Measurements from ENCODE around the gene PRDX1. TPM values are rescaled to one million over a fixed set of nuclear protein-coding genes. Genes with fewer than 3 reads are reported as not detected.
"Not testable (repeated sequence)": the region's sequence is repeated elsewhere in the genome, so short reads cannot be mapped to it uniquely, and the experiment has no call there.

PRDX1 gene
- polyA plus RNA-seq, 3 donors = 116 to 362 (median 294) TPM

DNA sequence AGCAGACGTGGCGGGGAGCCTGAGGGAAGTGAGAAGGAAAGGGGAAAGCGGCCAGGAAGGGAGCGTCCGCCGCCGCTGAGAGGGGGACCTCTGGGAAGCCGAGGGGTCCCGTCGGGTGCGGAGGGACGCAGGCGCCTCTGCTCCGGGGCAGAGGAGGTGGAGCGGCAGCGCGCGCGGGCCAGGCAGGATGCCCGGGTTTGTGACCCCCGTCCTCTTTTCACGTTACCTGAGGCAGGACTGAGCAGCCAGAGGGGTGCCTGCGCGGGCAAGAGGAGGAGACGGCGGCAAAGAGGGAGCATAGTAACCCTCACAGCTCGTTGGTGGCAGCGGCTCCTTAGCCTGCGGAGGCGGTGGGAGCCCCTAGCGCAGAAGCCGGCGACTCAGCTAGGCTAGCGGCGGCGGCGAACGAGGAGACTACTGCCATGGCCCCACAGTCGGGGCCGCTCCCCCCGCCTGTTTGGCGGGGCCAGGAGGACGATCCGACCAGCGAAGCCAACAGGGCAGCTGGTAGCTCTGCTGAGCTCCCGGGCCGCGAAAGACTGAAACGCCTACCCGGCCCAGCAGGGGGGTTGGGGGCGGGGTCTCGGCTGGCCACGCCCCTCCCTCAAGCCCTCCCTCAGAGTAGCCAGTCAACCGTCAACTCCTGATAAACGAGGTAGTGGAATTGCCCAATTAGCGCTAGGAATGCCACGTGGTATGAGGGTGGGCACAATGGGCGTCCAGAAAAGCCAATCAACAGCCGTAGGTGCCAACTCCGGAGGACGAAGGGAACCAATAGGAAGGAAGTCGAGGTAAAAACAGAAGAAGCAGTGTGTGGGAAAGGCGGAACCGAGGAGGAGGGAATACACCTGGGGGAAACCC lies 30.8 kb downstream of the PRDX1 start, which contains the start of gene TESK2:
TESK2 (minus strand) TSS at position 538 of the 861 bp plus-strand sequence. CDS start 33,378 bp downstream, outside the sequence.
- Histone ChIP-seq H4K20me1 (ENCODE audit: insufficient read depth, low read length) (no peaks in the 10 kb centered on the region), H3K79me2 (ENCODE audit: insufficient read depth, low read length) (peaks cover 7% of the 10 kb centered on the region), H3K4me2 (replicated peaks; ENCODE audit: extremely low read depth, low read length, poor library complexity, severe bottlenecking) (peak within 1 kb of the TSS; percentile 100), H2AFZ (ENCODE audit: insufficient read depth, low read depth, low read length, poor library complexity, severe bottlenecking) (peak within 1 kb of the TSS; percentile 99), H3K36me3 (replicated peaks in 1 of 2; ENCODE audit: control insufficient read depth in 1 of 2, insufficient read depth in 2 of 2, low read length in 2 of 2) (no peaks in the 10 kb centered on the region), H3K4me1 (ENCODE audit: control insufficient read depth in 1 of 2, insufficient read depth in 2 of 2, low read length in 2 of 2) (peaks cover 23 to 28% of the 10 kb centered on the region in 2 donors), H3K4me3 (replicated peaks in 1 of 3; ENCODE audit: low read depth in 2 of 3, low read length in 3 of 3) (peak within 1 kb of the TSS; percentile 72 to 99 (median 97)), H3K27ac (ENCODE audit: low read depth in 1 of 2, low read length in 2 of 2) (peak within 1 kb of the TSS; percentile 52 to 76), H3K9ac (ENCODE audit: insufficient read depth, low read length, poor library complexity, severe bottlenecking) (peak within 1 kb of the TSS; percentile 82), H3K9me3 (replicated peaks in 1 of 2; ENCODE audit: control insufficient read depth in 1 of 2, insufficient read depth in 1 of 2, low read length in 2 of 2) (no peaks in the 10 kb centered on the region), H3K27me3 (ENCODE audit: control insufficient read depth in 2 of 2, insufficient read depth in 2 of 2, low read length in 2 of 2) (no peaks in the 10 kb centered on the region)
- H3K4me1 Mint-ChIP-seq = peaks cover 5% of the 10 kb centered on the region
- H3K27me3 Mint-ChIP-seq (ENCODE audit: low read depth in 3 of 3) = peaks cover 0 to 3% (median 3%) of the 10 kb centered on the region in 3 donors
- H3K27ac Mint-ChIP-seq = peak within 1 kb of the TSS in 1 of 7 donors; percentile 21
- no peaks in the 10 kb centered on the region for H3K9me3 Mint-ChIP-seq
- peak; percentile 99 to 100 (median 99) for DNase-seq
- intact Hi-C loops (cut with micrococcal nuclease) = loop anchor here in 1 of 2 donors (2.0 to 5.0 kb wide), 3 partner anchors 79 to 479 kb away; partner anchors contain the start of genes HECTD3 and UROD
- H3K36me3 Mint-ChIP-seq = peaks cover 8 to 11% of the 10 kb centered on the region in 2 donors
- H3K4me3 Mint-ChIP-seq = no peak within 1 kb of the TSS
- under 1% methylated on average over 55 of the region's 64 CpGs for WGBS (ENCODE audit: insufficient coverage)
- TF ChIP-seq, protein P1, sequence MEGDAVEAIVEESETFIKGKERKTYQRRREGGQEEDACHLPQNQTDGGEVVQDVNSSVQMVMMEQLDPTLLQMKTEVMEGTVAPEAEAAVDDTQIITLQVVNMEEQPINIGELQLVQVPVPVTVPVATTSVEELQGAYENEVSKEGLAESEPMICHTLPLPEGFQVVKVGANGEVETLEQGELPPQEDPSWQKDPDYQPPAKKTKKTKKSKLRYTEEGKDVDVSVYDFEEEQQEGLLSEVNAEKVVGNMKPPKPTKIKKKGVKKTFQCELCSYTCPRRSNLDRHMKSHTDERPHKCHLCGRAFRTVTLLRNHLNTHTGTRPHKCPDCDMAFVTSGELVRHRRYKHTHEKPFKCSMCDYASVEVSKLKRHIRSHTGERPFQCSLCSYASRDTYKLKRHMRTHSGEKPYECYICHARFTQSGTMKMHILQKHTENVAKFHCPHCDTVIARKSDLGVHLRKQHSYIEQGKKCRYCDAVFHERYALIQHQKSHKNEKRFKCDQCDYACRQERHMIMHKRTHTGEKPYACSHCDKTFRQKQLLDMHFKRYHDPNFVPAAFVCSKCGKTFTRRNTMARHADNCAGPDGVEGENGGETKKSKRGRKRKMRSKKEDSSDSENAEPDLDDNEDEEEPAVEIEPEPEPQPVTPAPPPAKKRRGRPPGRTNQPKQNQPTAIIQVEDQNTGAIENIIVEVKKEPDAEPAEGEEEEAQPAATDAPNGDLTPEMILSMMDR (IDR thresholded peaks at IDR 0.05) = no peak

DNA sequence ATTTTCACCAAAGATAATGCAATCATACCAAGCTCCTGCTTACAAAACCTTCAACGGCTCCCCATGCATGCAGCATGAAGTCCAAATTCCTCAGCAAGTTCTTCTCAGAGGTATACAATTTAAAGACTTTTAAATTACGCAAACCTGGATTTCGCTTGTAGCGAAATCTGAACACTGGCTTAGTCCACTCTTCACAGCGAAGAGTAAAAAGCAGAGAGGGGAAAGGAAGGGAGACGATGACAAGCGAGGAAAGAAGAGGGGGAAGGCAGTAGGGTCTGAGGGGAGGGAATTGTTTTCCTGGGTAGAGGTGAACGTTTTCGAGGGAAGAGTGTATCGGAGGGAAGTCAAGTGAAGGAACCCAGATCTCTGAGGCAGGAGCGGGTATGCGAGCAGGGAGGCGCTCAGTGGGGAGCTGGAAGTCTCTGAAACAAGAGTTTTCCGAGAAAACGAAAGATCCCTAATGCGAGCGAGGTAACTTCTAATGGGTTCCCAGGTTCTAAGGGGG lies 31.5 kb downstream of the PRDX1 start:
- H3K4me3 Mint-ChIP-seq = no peak overlapping the region
- Histone ChIP-seq H3K9me3 (replicated peaks in 1 of 2; ENCODE audit: control insufficient read depth in 1 of 2, insufficient read depth in 1 of 2, low read length in 2 of 2) (no peaks in the 10 kb centered on the region), H3K79me2 (ENCODE audit: insufficient read depth, low read length) (peaks cover 7% of the 10 kb centered on the region), H3K4me2 (replicated peaks; ENCODE audit: extremely low read depth, low read length, poor library complexity, severe bottlenecking) (peak overlapping the region; percentile 100), H3K4me1 (ENCODE audit: control insufficient read depth in 1 of 2, insufficient read depth in 2 of 2, low read length in 2 of 2) (peaks cover 23 to 28% of the 10 kb centered on the region in 2 donors), H3K9ac (ENCODE audit: insufficient read depth, low read length, poor library complexity, severe bottlenecking) (peak overlapping the region; percentile 82), H4K20me1 (ENCODE audit: insufficient read depth, low read length) (no peaks in the 10 kb centered on the region), H2AFZ (ENCODE audit: insufficient read depth, low read depth, low read length, poor library complexity, severe bottlenecking) (peak overlapping the region; percentile 99), H3K36me3 (replicated peaks in 1 of 2; ENCODE audit: control insufficient read depth in 1 of 2, insufficient read depth in 2 of 2, low read length in 2 of 2) (no peaks in the 10 kb centered on the region), H3K27ac (ENCODE audit: low read depth in 1 of 2, low read length in 2 of 2) (peak overlapping the region in 1 of 2 donors; percentile 76), H3K4me3 (replicated peaks in 1 of 3; ENCODE audit: low read depth in 2 of 3, low read length in 3 of 3) (peak overlapping the region; percentile 72 to 99 (median 97)), H3K27me3 (ENCODE audit: control insufficient read depth in 2 of 2, insufficient read depth in 2 of 2, low read length in 2 of 2) (no peaks in the 10 kb centered on the region)
- intact Hi-C loops (cut with micrococcal nuclease) = loop anchor here in 1 of 2 donors (2.0 to 5.0 kb wide), 3 partner anchors 78 to 478 kb away; partner anchors contain the start of genes HECTD3 and UROD
- peaks cover 8 to 11% of the 10 kb centered on the region in 2 donors for H3K36me3 Mint-ChIP-seq
- H3K27ac Mint-ChIP-seq = no peak overlapping the region
- H3K27me3 Mint-ChIP-seq (ENCODE audit: low read depth in 3 of 3) = peaks cover 0 to 3% (median 3%) of the 10 kb centered on the region in 3 donors
- H3K4me1 Mint-ChIP-seq = peaks cover 5% of the 10 kb centered on the region
- TF ChIP-seq, protein P1 (IDR thresholded peaks at IDR 0.05) = no peak
- DNase-seq = peak in 1 of 3 donors; percentile 9
- under 1% methylated on average over 15 of the region's 17 CpGs for WGBS (ENCODE audit: insufficient coverage)
- peaks cover 0 to under 1% (median 0%) of the 10 kb centered on the region in 7 donors for H3K9me3 Mint-ChIP-seq

DNA sequence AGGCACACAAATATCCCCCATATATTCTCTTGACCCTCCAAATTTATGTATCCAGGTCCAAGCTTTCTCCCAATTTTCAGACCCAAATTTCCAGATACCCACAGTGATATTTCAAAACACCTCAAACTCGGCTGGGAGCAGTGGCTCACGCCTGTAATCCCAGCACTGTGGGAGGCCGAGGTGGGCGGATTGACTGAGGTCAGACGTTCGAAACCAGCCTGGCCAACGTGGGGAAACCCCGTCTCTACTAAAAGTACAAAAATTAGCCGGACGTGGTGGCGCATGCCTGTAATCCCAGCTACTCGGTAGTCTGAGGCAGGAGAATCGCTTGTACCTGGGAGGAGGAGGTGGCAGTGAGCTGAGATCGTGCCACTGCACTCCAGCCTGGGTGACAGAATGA lies 32.3 kb downstream of the PRDX1 start:
- H3K9me3 Mint-ChIP-seq; H3K36me3 Mint-ChIP-seq; intact Hi-C loops (cut with micrococcal nuclease); H3K9ac ChIP-seq (ENCODE audit: insufficient read depth, low read length, poor library complexity, severe bottlenecking); H3K27ac Mint-ChIP-seq; H3K27ac ChIP-seq (ENCODE audit: low read depth in 1 of 2, low read length in 2 of 2); H3K36me3 ChIP-seq (replicated peaks in 1 of 2; ENCODE audit: control insufficient read depth in 1 of 2, insufficient read depth in 2 of 2, low read length in 2 of 2); H3K27me3 Mint-ChIP-seq (ENCODE audit: low read depth in 3 of 3); H3K9me3 ChIP-seq (replicated peaks in 1 of 2; ENCODE audit: control insufficient read depth in 1 of 2, insufficient read depth in 1 of 2, low read length in 2 of 2); H3K4me3 Mint-ChIP-seq; H3K79me2 ChIP-seq (ENCODE audit: insufficient read depth, low read length); H3K27me3 ChIP-seq (ENCODE audit: control insufficient read depth in 2 of 2, insufficient read depth in 2 of 2, low read length in 2 of 2); DNase-seq; H2AFZ ChIP-seq (ENCODE audit: insufficient read depth, low read depth, low read length, poor library complexity, severe bottlenecking); H3K4me1 Mint-ChIP-seq; H4K20me1 ChIP-seq (ENCODE audit: insufficient read depth, low read length): not testable (repeated sequence)
- H3K4me2 ChIP-seq (replicated peaks; ENCODE audit: extremely low read depth, low read length, poor library complexity, severe bottlenecking) = peak overlapping the region; percentile 100
- peaks cover 23 to 28% of the 10 kb centered on the region in 2 donors for H3K4me1 ChIP-seq (ENCODE audit: control insufficient read depth in 1 of 2, insufficient read depth in 2 of 2, low read length in 2 of 2)
- peak overlapping the region in 1 of 3 experiments; percentile 99 for H3K4me3 ChIP-seq (replicated peaks in 1 of 3; ENCODE audit: low read depth in 2 of 3, low read length in 3 of 3)
- WGBS (ENCODE audit: insufficient coverage) = 73% methylated on average over 6 of the region's 14 CpGs
